Upper lobe of left lung (tissue), 4 donors: ENCODE results near the gene FAM221A.

ENCODE experiments used
- CTCF ChIP-seq, 6 experiments: fragments of 450-650 bp in 4 of 6; fragments of 200-600 bp in 2 of 6; sonication (generic) in 2 of 6; IDR thresholded peaks; one replicate each; pipeline ENCODE4 v1.5.1; 2016 to 2019; ENCODE audit warnings: antibody characterized with exemption in 6 of 6
- POLR2A ChIP-seq, 4 donors: fragments of 450-650 bp; IDR thresholded peaks; one replicate each; pipeline ENCODE4 v1.5.1; 2016 to 2017; ENCODE audit warnings: antibody characterized with exemption in 4 of 4, mild to moderate bottlenecking in 2 of 4

- TF ChIP-seq CTCF (IDR thresholded peaks at IDR 0.05): peak; percentile 12 to 58 (median 46)
- TF ChIP-seq POLR2A (IDR thresholded peaks at IDR 0.05): no peak
Observed at GRCh38 chr7:23712368-23713284, 32.6 kb downstream of the FAM221A start.
